Sciatic nerve (tissue), 2 donors: ENCODE results near the gene ZSWIM8. TPM values are rescaled to one million over a fixed set of nuclear protein-coding genes. Genes with fewer than 3 reads are reported as not detected.
"Not testable (repeated sequence)": the region's sequence is repeated elsewhere in the genome, so short reads cannot be mapped to it uniquely, and the experiment has no call there.

ENCODE experiments used
- ATAC-seq: fragments of 200-7000 bp; cut with Tn5 transposase; one replicate; pipeline ENCODE4 v1.9.1; 2020; ENCODE audit warnings: mild to moderate bottlenecking, moderate library complexity
- DNase-seq: peaks from one replicate; pipeline ENCODE4 v3.0.0-alpha.2; 2020; ENCODE audit warnings: low spot score
- intact Hi-C: fragments of 100-400 bp; cut with DNase I; formaldehyde crosslinking; loops from one replicate; pipeline ENCODE4 v1.14.2; 2022
- total RNA-seq: library from RNA; stranded (reverse); fragmentation: NEBNext Ultra II Directional; extraction: Animal tissue kit (Norgen Biotek cat#: 25700); gene quantifications from one replicate; pipeline ENCODE4 v1.2.1, GENCODE V29; 2021
- donor health status: DM: no; HTN: no; CAD: no.
- donor health status: DM: no; HTN: no; CAD: no.

ZSWIM8 gene
- total RNA-seq, 1 donor from 2014 or later = 99.1 TPM

DNA sequence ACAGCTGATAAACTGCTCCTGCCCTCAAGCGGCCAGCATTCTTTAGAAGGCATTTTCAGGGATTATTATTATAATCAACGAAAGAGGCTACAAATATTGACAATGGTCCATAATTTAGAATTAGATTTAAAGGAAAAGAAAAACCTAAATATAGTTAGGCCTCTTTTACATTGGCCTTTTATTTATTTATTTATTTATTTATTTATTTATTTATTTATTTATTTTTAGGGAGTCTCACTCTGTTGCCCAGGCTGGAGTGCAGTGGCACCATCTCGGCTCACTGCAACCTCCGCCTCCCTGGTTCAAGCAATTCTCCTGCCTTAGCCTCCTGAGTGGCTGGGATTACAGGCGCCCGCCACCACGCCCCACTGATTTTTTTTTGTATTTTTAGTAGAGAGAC, 43.7 kb downstream of the ZSWIM8 start:
- intact Hi-C loops, DNase-seq, ATAC-seq: not testable (repeated sequence)

DNA sequence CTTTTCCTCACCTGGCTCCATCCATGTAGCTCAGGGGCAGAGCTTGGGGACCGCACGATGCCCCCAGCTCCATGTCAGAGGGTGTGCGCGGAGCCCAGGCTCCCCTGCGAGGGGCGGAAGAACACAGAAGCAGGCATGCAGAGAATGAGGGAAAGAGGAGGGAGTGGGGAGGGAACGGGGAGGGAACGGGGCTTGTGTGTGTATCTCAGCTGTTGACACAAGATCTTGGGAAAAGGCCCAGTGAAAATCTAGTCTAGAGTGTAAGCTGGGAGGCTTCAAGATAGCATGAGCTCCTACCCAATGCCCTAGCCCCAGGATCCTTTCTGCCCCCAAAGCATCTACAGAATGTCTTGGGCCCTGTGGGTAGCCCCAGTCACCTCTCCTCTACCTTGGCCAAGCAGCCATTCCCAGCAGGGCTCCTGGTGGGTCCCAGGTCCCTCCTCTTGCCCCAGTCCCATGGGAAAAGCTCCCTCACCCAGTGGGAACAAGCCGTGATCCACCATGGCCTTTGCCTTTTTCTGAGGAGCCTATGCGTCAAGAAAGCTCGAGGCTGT, 51.1 kb downstream of the ZSWIM8 start:
- intact Hi-C loops = no loop called here
- no peak for DNase-seq
- ATAC-seq = no peak

DNA sequence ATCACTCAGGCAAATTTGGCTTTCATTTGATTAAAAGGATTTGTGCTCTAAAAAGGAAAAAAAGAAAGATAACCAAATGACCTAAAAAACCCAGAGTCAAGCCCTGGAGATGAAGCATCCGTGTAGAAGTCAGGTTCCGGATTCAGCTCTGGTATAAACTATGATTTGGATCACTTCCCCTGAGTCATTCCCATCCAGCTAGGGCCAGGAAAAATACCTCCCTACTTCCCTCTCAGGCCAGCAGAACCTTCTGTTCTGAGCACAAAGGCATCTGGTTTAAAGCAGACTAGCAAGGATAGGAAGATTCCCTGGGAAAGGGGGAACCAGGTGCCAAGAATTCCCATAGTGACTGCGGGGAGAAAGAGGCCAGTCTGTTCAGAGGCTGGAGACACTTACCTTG, 51.7 kb downstream of the ZSWIM8 start:
- peak; percentile 33 for ATAC-seq
- intact Hi-C loops = no loop called here

DNA sequence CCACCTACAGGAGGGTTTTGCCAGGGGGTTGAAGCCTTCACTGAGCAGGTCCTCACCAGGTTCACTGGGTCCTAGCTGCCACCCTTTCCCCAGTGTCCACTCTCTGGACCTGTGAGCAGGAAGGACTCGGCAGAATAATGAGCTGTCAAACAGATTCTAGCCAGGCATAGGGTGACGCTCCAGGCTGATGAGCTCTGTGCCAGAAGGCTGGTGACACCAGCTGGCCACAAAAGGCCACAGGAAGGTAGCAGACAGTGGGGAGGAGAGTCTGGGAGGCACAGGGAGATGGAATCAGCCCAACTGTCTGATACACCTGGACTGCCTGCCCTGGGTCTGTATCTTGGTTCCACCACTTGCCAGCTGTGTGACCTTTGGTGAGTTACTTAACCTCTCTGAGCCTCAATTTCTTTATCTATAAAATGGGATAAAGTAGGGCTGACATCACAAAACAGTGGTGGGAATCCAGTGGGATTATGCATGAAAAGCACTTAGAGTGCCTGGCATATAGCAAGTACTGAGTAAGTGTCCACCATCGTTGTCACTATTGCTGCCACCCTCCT, 52.7 kb downstream of the ZSWIM8 start:
- DNase-seq = no peak
- no peak for ATAC-seq
- intact Hi-C loops = no loop called here

More for the DNA sequence above, 51.7 kb downstream of the ZSWIM8 start:
- no peak for DNase-seq

DNA sequence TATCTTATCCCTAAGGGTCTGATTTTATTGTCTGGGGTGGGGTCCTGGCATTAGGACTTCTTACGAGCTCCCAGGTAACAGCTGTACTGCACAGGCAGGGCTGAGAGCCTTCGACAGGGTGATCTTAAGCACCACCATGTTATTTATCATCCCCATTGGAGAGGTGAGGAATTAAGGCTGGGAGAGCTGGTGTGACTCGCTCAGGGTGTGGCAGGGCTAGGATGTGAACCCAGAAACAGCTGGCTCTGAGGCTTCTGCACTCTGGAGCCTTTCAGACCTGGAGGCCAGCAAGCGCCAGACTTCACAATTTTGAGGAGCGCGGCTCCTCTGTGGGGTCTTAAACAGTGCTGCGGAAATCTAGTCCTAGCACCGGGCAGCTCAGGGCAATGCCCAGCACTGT, 53.4 kb downstream of the ZSWIM8 start:
- intact Hi-C loops = no loop called here
- DNase-seq (no peak), ATAC-seq (no peak)

- ATAC-seq = no peak
- intact Hi-C loops = no loop called here
These were observed 54.0 kb downstream of the ZSWIM8 start for GRCh38 chr10:73839276-73839966.

DNA sequence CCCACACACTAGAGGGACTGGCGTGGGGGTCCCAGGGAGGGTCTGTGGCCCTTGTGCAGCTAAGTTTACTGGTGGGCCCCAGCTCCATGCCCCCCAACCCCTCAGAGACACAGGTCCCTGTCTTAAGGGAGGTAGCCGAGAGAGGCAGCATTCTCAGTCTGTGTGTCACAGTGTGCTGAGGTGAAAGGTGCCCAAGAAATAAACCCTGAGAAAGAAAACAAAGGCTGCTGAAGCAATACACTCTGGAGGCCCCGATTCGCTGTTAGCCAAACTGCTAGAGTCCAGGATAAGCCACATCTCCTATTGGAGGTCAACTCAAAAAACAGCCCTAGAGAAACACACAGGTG, 54.6 kb downstream of the ZSWIM8 start:
- no peak for DNase-seq
- intact Hi-C loops = loop anchor here (5.0 kb wide), 1 partner anchor 37 kb away; no protein-coding TSS in a partner anchor
- ATAC-seq = no peak

More at GRCh38 chr10:73839276-73839966, 54.0 kb downstream of the ZSWIM8 start:
- no peak for DNase-seq

DNA sequence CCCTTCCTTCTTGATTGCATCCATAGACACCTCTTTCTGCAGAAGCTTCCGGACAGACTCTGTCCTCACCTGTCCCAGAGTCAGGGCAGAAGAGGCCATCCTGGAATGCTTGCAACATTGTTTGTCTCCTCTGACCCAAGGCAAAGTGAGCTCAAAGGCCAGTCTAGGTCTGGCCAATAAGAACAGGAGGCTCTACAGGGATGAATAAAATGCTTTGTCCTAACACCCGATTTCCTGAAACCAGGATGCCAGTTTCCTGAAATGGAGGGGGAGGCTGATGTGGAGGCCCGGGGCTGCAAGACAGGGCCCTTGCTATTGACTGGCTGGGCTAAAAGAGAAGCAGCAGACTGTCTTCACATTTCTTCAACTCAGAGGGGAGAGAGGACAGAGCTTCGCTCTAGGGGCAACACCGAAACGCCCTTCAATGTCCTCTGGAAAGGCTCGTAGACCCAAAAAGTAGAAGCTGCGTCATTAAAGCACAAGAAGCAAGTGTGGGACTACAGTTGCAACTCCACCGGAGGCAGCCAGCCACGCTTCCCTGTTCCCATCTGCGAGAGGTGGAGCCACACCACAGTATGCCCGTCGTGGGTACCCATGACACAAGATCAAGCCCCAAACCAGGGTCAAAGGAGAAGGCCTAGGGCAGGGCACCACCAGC, 55.1 kb downstream of the ZSWIM8 start:
- intact Hi-C loops = loop anchor here (5.0 kb wide), 1 partner anchor 37 kb away; no protein-coding TSS in a partner anchor
- no peak for DNase-seq
- ATAC-seq = no peak

GRCh38 chr10:73841061-73841421, 55.6 kb downstream of the ZSWIM8 start:
- no peak for ATAC-seq
- DNase-seq = no peak
- intact Hi-C loops = loop anchor here (5.0 kb wide), 1 partner anchor 36 kb away; no protein-coding TSS in a partner anchor

- no peak for DNase-seq
- no peak for ATAC-seq
- intact Hi-C loops = loop anchor here (5.0 kb wide), 1 partner anchor 36 kb away; no protein-coding TSS in a partner anchor
These were observed 56.3 kb downstream of the ZSWIM8 start for GRCh38 chr10:73841526-73842285.

DNA sequence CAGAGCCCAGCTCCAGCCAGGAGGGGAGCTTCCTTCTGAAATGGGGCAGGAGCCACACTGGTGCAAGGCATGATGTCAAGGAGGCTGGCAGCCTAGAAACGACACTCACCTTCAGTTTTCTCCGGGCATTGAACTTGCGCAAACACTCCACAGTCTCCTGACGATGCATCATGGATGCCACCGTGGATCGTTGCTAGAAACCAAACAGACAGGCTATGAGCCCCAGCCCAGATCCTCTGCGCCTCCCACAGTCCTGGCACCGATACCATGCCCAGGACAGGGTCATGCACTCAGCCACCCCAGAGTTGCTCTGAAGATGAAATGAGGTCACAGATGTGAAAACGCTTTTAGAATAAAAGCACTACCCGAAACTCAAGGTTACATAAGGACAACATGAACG, 56.9 kb downstream of the ZSWIM8 start:
- no peak for ATAC-seq
- no peak for DNase-seq
- intact Hi-C loops = loop anchor here (5.0 kb wide), 1 partner anchor 35 kb away; no protein-coding TSS in a partner anchor

DNA sequence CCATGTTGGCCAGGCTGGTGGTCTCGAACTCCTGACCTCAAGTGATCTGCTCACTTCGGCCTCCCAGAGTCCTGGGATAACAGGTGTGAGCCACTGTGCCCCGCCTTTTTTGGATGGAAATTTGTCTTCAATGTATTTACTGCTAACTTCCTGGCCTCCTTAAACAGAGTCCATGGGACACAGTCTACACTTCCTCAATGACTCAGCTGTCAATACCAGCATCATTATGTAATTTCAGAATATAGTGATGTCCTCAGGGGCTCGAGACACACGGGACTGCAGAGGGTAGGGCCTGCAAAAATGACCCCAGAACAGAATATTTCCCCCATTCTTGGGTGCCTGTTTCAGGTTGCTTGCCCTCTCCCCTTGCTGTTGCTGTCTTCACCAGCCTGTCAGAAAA, 57.9 kb downstream of the ZSWIM8 start:
- no peak for ATAC-seq
- intact Hi-C loops = loop anchor here (5.0 kb wide), 1 partner anchor 34 kb away; no protein-coding TSS in a partner anchor
- no peak for DNase-seq

- intact Hi-C loops = no loop called here
These were observed 61.6 kb downstream of the ZSWIM8 start for GRCh38 chr10:73847031-73847430.

DNA sequence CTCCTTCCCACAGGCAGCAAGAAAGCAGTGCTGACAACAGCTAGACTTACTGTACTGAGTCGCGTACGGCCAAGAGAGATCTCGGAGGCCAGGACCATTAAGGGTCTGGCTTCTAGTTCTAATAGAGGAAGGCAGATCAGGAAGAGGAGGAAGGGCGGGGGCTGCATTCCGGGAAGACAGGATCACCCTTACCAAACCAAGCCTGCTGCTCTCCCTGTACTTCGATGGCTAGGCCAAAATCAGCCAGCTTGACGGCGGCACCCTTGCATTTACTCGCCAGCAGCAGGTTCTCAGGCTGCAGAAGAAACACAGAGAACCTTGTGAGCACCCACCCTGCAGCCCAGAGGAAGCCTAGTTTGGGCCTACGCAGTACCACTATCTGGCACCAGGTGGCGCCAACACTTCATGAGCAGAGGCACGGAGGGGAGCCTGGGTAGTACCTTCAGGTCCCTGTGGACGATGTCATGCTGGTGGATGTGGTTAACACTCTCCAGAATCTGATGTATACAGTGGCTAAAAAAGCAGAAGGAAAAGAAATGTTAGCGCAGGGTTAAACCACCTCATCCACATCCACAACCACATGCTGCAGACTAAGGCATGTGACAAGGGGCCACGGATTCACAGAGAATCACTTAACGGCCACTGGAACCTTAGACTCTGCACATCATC, 63.5 kb downstream of the ZSWIM8 start:
- DNase-seq = peak; percentile 93
- ATAC-seq = peak; percentile 83
- intact Hi-C loops = no loop called here

More at GRCh38 chr10:73847031-73847430, 61.6 kb downstream of the ZSWIM8 start:
- DNase-seq (no peak), ATAC-seq (no peak)

DNA sequence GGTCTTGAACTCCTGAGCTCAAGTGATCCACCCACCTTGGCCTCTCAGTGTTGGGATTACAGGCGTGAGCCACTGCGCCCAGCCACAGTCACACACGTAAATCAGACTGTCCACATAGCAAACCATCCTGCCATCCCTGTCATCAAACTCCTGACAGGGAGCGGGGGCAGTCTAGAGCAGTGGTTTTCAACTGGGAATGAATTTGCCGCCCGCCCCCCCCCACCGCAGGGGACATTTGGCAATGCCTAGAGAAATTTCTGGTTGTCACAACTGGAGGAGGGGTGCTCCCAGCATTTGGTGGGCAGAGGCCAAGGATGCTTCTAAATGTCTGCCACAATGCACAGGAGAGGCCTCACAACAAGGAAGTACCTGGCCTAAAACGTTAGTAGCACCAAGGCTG, 64.8 kb downstream of the ZSWIM8 start:
- intact Hi-C loops = no loop called here
- DNase-seq = no peak
- no peak for ATAC-seq

GRCh38 chr10:73850863-73851461, 65.6 kb downstream of the ZSWIM8 start:
- intact Hi-C loops = no loop called here
- DNase-seq = no peak
- peak; percentile 75 for ATAC-seq
